Neural cell (in vitro differentiated cells): ENCODE results near the gene CLK3. TPM values are rescaled to one million over a fixed set of nuclear protein-coding genes. Genes with fewer than 3 reads are reported as not detected.

ENCODE experiments used
- H2AFZ ChIP-seq: fragments of 200-600, 300-800 bp; sonication (generic), shearing (Covaris generic); 2 replicates; pipeline ENCODE4 v1.6.0; 2014; ENCODE audit warnings: low read depth, mild to moderate bottlenecking, antibody characterized with exemption, low read length, moderate library complexity
- H3F3A ChIP-seq: fragments of 200-600 bp; shearing (Covaris generic); 2 replicates; pipeline ENCODE4 v1.6.1; 2016; ENCODE audit warnings: mild to moderate bottlenecking, moderate library complexity, mixed read lengths, antibody characterized with exemption, low read length; ENCODE audit not compliant: insufficient read depth, poor library complexity, severe bottlenecking
- H3K27ac ChIP-seq: fragments of 200-600, 300-800 bp; sonication (generic), shearing (Covaris generic); 2 replicates; pipeline ENCODE4 v1.5.1; 2014; ENCODE audit warnings: mild to moderate bottlenecking, low read length, moderate library complexity
- H3K27me3 ChIP-seq: fragments of 300-800, 200-600 bp; sonication (generic), shearing (Covaris generic); 2 replicates; pipeline ENCODE4 v1.6.0; 2014; ENCODE audit warnings: mild to moderate bottlenecking, low read depth, low read length, moderate library complexity; ENCODE audit not compliant: insufficient read depth
- H3K36me3 ChIP-seq: fragments of 300-800, 200-600 bp; sonication (generic), shearing (Covaris generic); 2 replicates; pipeline ENCODE4 v1.5.1; 2014; ENCODE audit warnings: mild to moderate bottlenecking, antibody characterized with exemption, low read length, moderate library complexity; ENCODE audit not compliant: insufficient read depth
- H3K4me2 ChIP-seq: fragments of 300-800, 200-600 bp; sonication (generic), shearing (Covaris generic); 2 replicates; pipeline ENCODE4 v1.6.0; 2014; ENCODE audit warnings: mild to moderate bottlenecking, low read length
- H3K4me3 ChIP-seq: fragments of 300-800, 200-600 bp; sonication (generic), shearing (Covaris generic); 2 replicates; pipeline ENCODE4 v1.5.1; 2014; ENCODE audit warnings: mild to moderate bottlenecking, low read length, moderate library complexity
- H3K79me2 ChIP-seq: fragments of 200-600 bp; shearing (Covaris generic); replicated peaks from 2 replicates; pipeline ENCODE4 v1.6.0; 2014; ENCODE audit warnings: mild to moderate bottlenecking, low read length, moderate library complexity; ENCODE audit not compliant: insufficient read depth
- H3K9ac ChIP-seq: fragments of 300-800, 200-600 bp; sonication (generic), shearing (Covaris generic); 2 replicates; pipeline ENCODE4 v1.6.1; 2016; ENCODE audit warnings: mild to moderate bottlenecking, low read length, mixed read lengths
- H3K9me2 ChIP-seq: fragments of 200-600 bp; shearing (Covaris generic); 2 replicates; pipeline ENCODE4 v1.6.1; 2016; ENCODE audit warnings: mild to moderate bottlenecking, low read length, mixed read lengths; ENCODE audit not compliant: insufficient read depth
- H3K9me3 ChIP-seq: fragments of 200-600, 300-800 bp; sonication (generic), shearing (Covaris generic); 2 replicates; pipeline ENCODE4 v1.6.1; 2016; ENCODE audit warnings: mild to moderate bottlenecking, mixed run types, low read length, moderate library complexity, mixed read lengths
- H4K20me1 ChIP-seq: fragments of 200-600 bp; shearing (Covaris generic); 2 replicates; pipeline ENCODE4 v1.6.1; 2016; ENCODE audit warnings: mild to moderate bottlenecking, mixed run types; ENCODE audit not compliant: insufficient read depth
- EP300 ChIP-seq: fragments of 450-650 bp; conservative IDR thresholded peaks from 2 replicates; pipeline ENCODE4 v1.6.1; 2014; ENCODE audit warnings: antibody characterized with exemption, mild to moderate bottlenecking, moderate library complexity; ENCODE audit not compliant: poor library complexity, severe bottlenecking
- EZH2 ChIP-seq: fragments of 200-600, 300-800 bp; shearing (Covaris generic), sonication (generic); IDR thresholded peaks from 2 replicates; pipeline ENCODE4 v1.6.1; 2014; ENCODE audit warnings: antibody characterized with exemption, low read length, borderline replicate concordance, mild to moderate bottlenecking; ENCODE audit not compliant: insufficient read depth, poor library complexity, severe bottlenecking
- MXI1 ChIP-seq: fragments of 450-650 bp; conservative IDR thresholded peaks from 2 replicates; pipeline ENCODE4 v1.6.1; 2014; ENCODE audit warnings: antibody characterized with exemption, mild to moderate bottlenecking; ENCODE audit not compliant: poor library complexity, severe bottlenecking
- POLR2AphosphoS5 ChIP-seq: IDR thresholded peaks from 2 replicates; pipeline ENCODE4 v1.6.1; 2012
- RAD21 ChIP-seq: fragments of 450-650 bp; conservative IDR thresholded peaks from 2 replicates; pipeline ENCODE4 v1.6.1; 2014; ENCODE audit warnings: antibody characterized with exemption, mild to moderate bottlenecking, moderate library complexity
- SMC3 ChIP-seq: fragments of 450-650 bp; conservative IDR thresholded peaks from 2 replicates; pipeline ENCODE4 v1.6.1; 2014; ENCODE audit warnings: antibody characterized with exemption, mild to moderate bottlenecking, moderate library complexity; ENCODE audit not compliant: poor library complexity
- TAF1 ChIP-seq: IDR thresholded peaks from 2 replicates; pipeline ENCODE4 v1.6.1; 2012; ENCODE audit warnings: low read depth
- polyA plus RNA-seq: library from polyadenylated mRNA; depleted of rRNA; stranded (reverse); fragments of >200 nt; gene quantifications from 2 replicates; pipeline ENCODE4 v1.2.3, GENCODE V29; 2014
- TF ChIP-seq, protein P1 (sequence below): IDR thresholded peaks from 2 replicates; pipeline ENCODE4 v1.6.1; 2012; ENCODE audit warnings: borderline replicate concordance
- TF ChIP-seq, protein P2 (sequence below): fragments of 450-650 bp; IDR thresholded peaks from 2 replicates; pipeline ENCODE4 v1.5.1; 2014; ENCODE audit warnings: antibody characterized with exemption, mild to moderate bottlenecking, moderate library complexity; ENCODE audit not compliant: poor library complexity, severe bottlenecking

The CLK3 gene
- polyA plus RNA-seq, 1 donor from 2014 or later, result 88.3 TPM

DNA sequence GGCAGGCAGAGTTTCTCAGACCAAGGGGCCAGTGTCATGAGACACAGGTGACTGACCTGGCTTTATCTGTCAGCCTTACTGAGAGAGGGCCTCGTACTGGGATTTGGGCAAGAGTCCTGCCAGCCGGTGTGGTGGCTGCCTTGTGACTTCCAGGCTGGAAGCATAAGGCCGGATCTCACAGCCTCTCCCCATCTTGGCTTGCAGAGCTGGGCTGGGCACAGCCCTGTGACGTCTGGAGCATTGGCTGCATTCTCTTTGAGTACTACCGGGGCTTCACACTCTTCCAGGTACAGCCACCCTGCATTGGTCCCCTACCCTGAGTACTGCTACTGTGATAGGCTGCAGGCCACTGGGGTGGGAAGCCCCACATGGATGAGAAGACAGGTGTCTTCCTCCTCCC, 12.1 kb downstream of the CLK3 start:
- no peak for TF ChIP-seq MXI1
- no peak for TF ChIP-seq POLR2AphosphoS5
- no peak for TF ChIP-seq EZH2
- no peak for TF ChIP-seq EP300
- TF ChIP-seq SMC3, result no peak
- TF ChIP-seq RAD21, result no peak
- TF ChIP-seq, protein P1, sequence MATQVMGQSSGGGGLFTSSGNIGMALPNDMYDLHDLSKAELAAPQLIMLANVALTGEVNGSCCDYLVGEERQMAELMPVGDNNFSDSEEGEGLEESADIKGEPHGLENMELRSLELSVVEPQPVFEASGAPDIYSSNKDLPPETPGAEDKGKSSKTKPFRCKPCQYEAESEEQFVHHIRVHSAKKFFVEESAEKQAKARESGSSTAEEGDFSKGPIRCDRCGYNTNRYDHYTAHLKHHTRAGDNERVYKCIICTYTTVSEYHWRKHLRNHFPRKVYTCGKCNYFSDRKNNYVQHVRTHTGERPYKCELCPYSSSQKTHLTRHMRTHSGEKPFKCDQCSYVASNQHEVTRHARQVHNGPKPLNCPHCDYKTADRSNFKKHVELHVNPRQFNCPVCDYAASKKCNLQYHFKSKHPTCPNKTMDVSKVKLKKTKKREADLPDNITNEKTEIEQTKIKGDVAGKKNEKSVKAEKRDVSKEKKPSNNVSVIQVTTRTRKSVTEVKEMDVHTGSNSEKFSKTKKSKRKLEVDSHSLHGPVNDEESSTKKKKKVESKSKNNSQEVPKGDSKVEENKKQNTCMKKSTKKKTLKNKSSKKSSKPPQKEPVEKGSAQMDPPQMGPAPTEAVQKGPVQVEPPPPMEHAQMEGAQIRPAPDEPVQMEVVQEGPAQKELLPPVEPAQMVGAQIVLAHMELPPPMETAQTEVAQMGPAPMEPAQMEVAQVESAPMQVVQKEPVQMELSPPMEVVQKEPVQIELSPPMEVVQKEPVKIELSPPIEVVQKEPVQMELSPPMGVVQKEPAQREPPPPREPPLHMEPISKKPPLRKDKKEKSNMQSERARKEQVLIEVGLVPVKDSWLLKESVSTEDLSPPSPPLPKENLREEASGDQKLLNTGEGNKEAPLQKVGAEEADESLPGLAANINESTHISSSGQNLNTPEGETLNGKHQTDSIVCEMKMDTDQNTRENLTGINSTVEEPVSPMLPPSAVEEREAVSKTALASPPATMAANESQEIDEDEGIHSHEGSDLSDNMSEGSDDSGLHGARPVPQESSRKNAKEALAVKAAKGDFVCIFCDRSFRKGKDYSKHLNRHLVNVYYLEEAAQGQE, result no peak
- TF ChIP-seq, protein P2, sequence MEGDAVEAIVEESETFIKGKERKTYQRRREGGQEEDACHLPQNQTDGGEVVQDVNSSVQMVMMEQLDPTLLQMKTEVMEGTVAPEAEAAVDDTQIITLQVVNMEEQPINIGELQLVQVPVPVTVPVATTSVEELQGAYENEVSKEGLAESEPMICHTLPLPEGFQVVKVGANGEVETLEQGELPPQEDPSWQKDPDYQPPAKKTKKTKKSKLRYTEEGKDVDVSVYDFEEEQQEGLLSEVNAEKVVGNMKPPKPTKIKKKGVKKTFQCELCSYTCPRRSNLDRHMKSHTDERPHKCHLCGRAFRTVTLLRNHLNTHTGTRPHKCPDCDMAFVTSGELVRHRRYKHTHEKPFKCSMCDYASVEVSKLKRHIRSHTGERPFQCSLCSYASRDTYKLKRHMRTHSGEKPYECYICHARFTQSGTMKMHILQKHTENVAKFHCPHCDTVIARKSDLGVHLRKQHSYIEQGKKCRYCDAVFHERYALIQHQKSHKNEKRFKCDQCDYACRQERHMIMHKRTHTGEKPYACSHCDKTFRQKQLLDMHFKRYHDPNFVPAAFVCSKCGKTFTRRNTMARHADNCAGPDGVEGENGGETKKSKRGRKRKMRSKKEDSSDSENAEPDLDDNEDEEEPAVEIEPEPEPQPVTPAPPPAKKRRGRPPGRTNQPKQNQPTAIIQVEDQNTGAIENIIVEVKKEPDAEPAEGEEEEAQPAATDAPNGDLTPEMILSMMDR, result no peak
- no peak for TF ChIP-seq TAF1
- no peak overlapping the region for H3K4me3 ChIP-seq
- H3K9ac ChIP-seq, result no peak overlapping the region
- H3K9me2 ChIP-seq, result no peaks in the 10 kb centered on the region
- H3F3A ChIP-seq, result no peaks in the 10 kb centered on the region
- no peaks in the 10 kb centered on the region for H3K36me3 ChIP-seq
- H3K27ac ChIP-seq, result no peak overlapping the region
- H3K9me3 ChIP-seq, result no peaks in the 10 kb centered on the region
- no peaks in the 10 kb centered on the region for H3K79me2 ChIP-seq
- H4K20me1 ChIP-seq, result no peaks in the 10 kb centered on the region
- H2AFZ ChIP-seq, result no peak overlapping the region
- no peaks in the 10 kb centered on the region for H3K27me3 ChIP-seq
- H3K4me2 ChIP-seq, result no peak overlapping the region

DNA sequence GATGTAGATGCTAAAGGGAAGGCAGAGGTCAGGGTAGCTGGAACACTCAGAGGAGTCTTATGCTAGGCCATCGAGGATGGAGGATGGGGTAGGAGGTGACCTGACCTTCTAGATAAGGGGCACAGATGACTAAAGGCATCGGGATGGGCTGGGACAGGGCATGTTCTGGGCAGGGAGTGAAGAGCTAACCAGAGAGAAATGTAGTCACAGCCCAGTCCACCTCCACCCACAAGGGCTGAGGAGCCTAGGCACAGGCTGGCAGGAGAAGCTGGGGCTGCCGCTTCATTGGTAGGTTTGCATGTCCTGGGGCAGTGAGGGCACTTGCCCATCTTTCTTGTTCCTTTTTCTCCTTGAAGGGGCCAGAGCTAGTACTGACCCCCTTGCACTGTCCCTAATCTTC, 12.6 kb downstream of the CLK3 start:
- Histone ChIP-seq H4K20me1 (no peaks in the 10 kb centered on the region), H3K4me2 (no peak overlapping the region), H3K4me3 (no peak overlapping the region), H3K27ac (no peak overlapping the region), H3K79me2 (no peaks in the 10 kb centered on the region), H3K9me3 (no peaks in the 10 kb centered on the region), H3K9me2 (no peaks in the 10 kb centered on the region), H2AFZ (no peak overlapping the region), H3K9ac (no peak overlapping the region), H3F3A (no peaks in the 10 kb centered on the region), H3K36me3 (no peaks in the 10 kb centered on the region), H3K27me3 (no peaks in the 10 kb centered on the region)
- TF ChIP-seq POLR2AphosphoS5 (no peak), SMC3 (no peak)
- TF ChIP-seq, protein P1, result no peak
